GM12878 (cell line): ENCODE results near the gene IL3RA. TPM values are rescaled to one million over a fixed set of nuclear protein-coding genes. Genes with fewer than 3 reads are reported as not detected.
A peak's percentile ranks its signal among the peaks of the same experiment; 100 is the strongest.

Source experiments
- BMI1 ChIP-seq: fragments of 450-650 bp; IDR thresholded peaks from 2 replicates; pipeline ENCODE4 v1.6.1; 2016; ENCODE audit warnings: mild to moderate bottlenecking, moderate library complexity, borderline replicate concordance
- CBX5 ChIP-seq: sonication (generic); IDR thresholded peaks from 2 replicates; pipeline ENCODE4 v1.6.1; 2016; ENCODE audit warnings: low read depth, moderate library complexity, mild to moderate bottlenecking, inconsistent platforms
- EZH2 ChIP-seq: IDR thresholded peaks from 2 replicates; pipeline ENCODE4 v1.6.1; 2012; ENCODE audit warnings: low read depth, mild to moderate bottlenecking, control low read depth, inconsistent platforms, low read length, borderline replicate concordance; ENCODE audit not compliant: control insufficient read depth
- GABPA ChIP-seq: IDR thresholded peaks from 2 replicates; pipeline ENCODE4 v1.6.1; 2014; ENCODE audit warnings: antibody characterized with exemption, low read depth, mild to moderate bottlenecking, inconsistent platforms
- IKZF1 ChIP-seq: fragments of 450-650 bp; conservative IDR thresholded peaks from 2 replicates; pipeline ENCODE4 v1.6.1; 2017; ENCODE audit warnings: antibody characterized with exemption, mild to moderate bottlenecking
- RFX5 ChIP-seq: IDR thresholded peaks from 2 replicates; pipeline ENCODE4 v1.6.1; 2011; ENCODE audit warnings: low read depth, low read length, improper control_type of control experiment
- SMARCA5 ChIP-seq: fragments of 450-650 bp; IDR thresholded peaks from 2 replicates; pipeline ENCODE4 v1.6.1; 2017; ENCODE audit warnings: mild to moderate bottlenecking
- WRNIP1 ChIP-seq: IDR thresholded peaks from 2 replicates; pipeline ENCODE4 v1.6.1; 2011; ENCODE audit warnings: low read depth, low read length, improper control_type of control experiment, borderline replicate concordance
- polyA plus RNA-seq, 11 experiments: library from polyadenylated mRNA; depleted of rRNA in 4 of 11; unstranded in 6 of 11; stranded (reverse) in 5 of 11; fragments of >200 nt; fragmentation: Nextera tagmentation in 4 of 11; fragmentation: Illumina TruSeq in 1 of 11; extraction: Ambion mirVana in 4 of 11; extraction: Trizol in 1 of 11; gene quantifications; 1 replicate in 1 of 11; 2 replicates in 10 of 11; pipeline versions ENCODE4 v1.2.1 to v1.2.3, GENCODE V29; 2011 to 2016; ENCODE audit warnings: inconsistent platforms in 2 of 11, missing spikeins in 2 of 11, low read depth in 1 of 11
- total RNA-seq, 4 experiments: library from RNA; depleted of rRNA in 3 of 4; stranded (reverse); fragments of >200 nt in 3 of 4; fragmentation: Illumina TruSeq in 1 of 4; extraction: Trizol in 1 of 4; gene quantifications; 2 replicates each; pipeline versions ENCODE4 v1.2.1 to v1.2.3, GENCODE V29; 2013 to 2021
- TF ChIP-seq, protein P1 (sequence below): fragments of 450-650 bp; IDR thresholded peaks from 2 replicates; pipeline ENCODE4 v1.6.1; 2017; ENCODE audit warnings: mild to moderate bottlenecking, moderate library complexity
- TF ChIP-seq, protein P2 (sequence below): fragments of 450-650 bp; IDR thresholded peaks from 2 replicates; pipeline ENCODE4 v1.6.1; 2017; ENCODE audit warnings: mild to moderate bottlenecking, low read depth, inconsistent platforms; ENCODE audit not compliant: poor library complexity, severe bottlenecking
- TF ChIP-seq, protein P3 (sequence below): fragments of 450-650 bp; IDR thresholded peaks from 2 replicates; pipeline ENCODE4 v1.6.1; 2017; ENCODE audit warnings: mild to moderate bottlenecking
- TF ChIP-seq, protein P4 (sequence below): IDR thresholded peaks from 2 replicates; pipeline ENCODE4 v1.6.1; 2012; ENCODE audit warnings: mild to moderate bottlenecking, low read depth, low read length
- TF ChIP-seq, protein P5 (sequence below): fragments of 150-350 bp; IDR thresholded peaks from 2 replicates; pipeline ENCODE4 v1.6.1; 2016; ENCODE audit warnings: low read depth, low read length

IL3RA gene
- total and polyA plus RNA-seq, 10 of the 15 experiments (the other 5 are each of a cell fraction or from before 2014, with no cell fraction given), result 2.1 to 31.1 (median 17.9) TPM

DNA sequence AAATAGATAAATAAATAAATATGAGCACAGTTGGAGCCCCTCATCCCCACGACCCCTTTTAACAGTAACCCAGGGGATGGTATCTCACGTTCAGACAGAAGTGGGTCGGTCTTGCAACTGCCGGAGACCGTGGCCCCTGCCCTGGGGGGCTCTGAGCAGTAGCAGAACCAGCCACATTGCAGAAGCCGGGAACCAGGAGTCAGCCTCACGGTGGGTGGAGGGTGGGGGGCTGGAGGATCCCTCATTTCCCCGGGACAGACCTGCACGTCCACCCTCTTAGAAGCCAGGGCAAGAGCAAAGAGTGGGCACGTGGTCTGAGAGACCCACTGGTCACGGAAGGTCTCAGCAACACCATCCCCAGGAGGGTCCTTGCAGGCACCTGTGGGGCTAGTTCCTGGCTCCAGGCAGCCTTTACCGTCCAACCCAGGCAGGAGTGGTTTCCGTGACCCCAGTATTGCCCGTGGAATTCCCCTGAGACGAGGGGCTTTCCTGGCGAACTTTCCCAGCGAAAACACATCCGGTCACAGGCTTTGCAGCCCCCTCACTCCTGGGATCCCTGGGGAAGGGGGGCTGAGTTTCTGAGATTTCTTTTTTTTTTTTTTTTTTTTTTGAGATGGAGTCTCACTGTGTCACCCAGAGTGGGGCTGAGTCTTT is 8.8 kb upstream of the IL3RA start (continued):
- TF ChIP-seq, protein P1, sequence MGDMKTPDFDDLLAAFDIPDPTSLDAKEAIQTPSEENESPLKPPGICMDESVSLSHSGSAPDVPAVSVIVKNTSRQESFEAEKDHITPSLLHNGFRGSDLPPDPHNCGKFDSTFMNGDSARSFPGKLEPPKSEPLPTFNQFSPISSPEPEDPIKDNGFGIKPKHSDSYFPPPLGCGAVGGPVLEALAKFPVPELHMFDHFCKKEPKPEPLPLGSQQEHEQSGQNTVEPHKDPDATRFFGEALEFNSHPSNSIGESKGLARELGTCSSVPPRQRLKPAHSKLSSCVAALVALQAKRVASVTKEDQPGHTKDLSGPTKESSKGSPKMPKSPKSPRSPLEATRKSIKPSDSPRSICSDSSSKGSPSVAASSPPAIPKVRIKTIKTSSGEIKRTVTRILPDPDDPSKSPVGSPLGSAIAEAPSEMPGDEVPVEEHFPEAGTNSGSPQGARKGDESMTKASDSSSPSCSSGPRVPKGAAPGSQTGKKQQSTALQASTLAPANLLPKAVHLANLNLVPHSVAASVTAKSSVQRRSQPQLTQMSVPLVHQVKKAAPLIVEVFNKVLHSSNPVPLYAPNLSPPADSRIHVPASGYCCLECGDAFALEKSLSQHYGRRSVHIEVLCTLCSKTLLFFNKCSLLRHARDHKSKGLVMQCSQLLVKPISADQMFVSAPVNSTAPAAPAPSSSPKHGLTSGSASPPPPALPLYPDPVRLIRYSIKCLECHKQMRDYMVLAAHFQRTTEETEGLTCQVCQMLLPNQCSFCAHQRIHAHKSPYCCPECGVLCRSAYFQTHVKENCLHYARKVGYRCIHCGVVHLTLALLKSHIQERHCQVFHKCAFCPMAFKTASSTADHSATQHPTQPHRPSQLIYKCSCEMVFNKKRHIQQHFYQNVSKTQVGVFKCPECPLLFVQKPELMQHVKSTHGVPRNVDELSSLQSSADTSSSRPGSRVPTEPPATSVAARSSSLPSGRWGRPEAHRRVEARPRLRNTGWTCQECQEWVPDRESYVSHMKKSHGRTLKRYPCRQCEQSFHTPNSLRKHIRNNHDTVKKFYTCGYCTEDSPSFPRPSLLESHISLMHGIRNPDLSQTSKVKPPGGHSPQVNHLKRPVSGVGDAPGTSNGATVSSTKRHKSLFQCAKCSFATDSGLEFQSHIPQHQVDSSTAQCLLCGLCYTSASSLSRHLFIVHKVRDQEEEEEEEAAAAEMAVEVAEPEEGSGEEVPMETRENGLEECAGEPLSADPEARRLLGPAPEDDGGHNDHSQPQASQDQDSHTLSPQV, result no peak
- TF ChIP-seq WRNIP1, result no peak
- no peak for TF ChIP-seq EZH2
- no peak for TF ChIP-seq GABPA
- TF ChIP-seq, protein P2, sequence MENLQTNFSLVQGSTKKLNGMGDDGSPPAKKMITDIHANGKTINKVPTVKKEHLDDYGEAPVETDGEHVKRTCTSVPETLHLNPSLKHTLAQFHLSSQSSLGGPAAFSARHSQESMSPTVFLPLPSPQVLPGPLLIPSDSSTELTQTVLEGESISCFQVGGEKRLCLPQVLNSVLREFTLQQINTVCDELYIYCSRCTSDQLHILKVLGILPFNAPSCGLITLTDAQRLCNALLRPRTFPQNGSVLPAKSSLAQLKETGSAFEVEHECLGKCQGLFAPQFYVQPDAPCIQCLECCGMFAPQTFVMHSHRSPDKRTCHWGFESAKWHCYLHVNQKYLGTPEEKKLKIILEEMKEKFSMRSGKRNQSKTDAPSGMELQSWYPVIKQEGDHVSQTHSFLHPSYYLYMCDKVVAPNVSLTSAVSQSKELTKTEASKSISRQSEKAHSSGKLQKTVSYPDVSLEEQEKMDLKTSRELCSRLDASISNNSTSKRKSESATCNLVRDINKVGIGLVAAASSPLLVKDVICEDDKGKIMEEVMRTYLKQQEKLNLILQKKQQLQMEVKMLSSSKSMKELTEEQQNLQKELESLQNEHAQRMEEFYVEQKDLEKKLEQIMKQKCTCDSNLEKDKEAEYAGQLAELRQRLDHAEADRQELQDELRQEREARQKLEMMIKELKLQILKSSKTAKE, result no peak
- no peak for TF ChIP-seq RFX5
- TF ChIP-seq CBX5, result no peak
- TF ChIP-seq IKZF1, result peak; percentile 85
- 0 out of 2 replicates have a peak, but pooled peaks have one; percentile 32 for TF ChIP-seq SMARCA5
- TF ChIP-seq, protein P3, sequence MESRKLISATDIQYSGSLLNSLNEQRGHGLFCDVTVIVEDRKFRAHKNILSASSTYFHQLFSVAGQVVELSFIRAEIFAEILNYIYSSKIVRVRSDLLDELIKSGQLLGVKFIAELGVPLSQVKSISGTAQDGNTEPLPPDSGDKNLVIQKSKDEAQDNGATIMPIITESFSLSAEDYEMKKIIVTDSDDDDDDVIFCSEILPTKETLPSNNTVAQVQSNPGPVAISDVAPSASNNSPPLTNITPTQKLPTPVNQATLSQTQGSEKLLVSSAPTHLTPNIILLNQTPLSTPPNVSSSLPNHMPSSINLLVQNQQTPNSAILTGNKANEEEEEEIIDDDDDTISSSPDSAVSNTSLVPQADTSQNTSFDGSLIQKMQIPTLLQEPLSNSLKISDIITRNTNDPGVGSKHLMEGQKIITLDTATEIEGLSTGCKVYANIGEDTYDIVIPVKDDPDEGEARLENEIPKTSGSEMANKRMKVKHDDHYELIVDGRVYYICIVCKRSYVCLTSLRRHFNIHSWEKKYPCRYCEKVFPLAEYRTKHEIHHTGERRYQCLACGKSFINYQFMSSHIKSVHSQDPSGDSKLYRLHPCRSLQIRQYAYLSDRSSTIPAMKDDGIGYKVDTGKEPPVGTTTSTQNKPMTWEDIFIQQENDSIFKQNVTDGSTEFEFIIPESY, result no peak
- TF ChIP-seq, protein P4, sequence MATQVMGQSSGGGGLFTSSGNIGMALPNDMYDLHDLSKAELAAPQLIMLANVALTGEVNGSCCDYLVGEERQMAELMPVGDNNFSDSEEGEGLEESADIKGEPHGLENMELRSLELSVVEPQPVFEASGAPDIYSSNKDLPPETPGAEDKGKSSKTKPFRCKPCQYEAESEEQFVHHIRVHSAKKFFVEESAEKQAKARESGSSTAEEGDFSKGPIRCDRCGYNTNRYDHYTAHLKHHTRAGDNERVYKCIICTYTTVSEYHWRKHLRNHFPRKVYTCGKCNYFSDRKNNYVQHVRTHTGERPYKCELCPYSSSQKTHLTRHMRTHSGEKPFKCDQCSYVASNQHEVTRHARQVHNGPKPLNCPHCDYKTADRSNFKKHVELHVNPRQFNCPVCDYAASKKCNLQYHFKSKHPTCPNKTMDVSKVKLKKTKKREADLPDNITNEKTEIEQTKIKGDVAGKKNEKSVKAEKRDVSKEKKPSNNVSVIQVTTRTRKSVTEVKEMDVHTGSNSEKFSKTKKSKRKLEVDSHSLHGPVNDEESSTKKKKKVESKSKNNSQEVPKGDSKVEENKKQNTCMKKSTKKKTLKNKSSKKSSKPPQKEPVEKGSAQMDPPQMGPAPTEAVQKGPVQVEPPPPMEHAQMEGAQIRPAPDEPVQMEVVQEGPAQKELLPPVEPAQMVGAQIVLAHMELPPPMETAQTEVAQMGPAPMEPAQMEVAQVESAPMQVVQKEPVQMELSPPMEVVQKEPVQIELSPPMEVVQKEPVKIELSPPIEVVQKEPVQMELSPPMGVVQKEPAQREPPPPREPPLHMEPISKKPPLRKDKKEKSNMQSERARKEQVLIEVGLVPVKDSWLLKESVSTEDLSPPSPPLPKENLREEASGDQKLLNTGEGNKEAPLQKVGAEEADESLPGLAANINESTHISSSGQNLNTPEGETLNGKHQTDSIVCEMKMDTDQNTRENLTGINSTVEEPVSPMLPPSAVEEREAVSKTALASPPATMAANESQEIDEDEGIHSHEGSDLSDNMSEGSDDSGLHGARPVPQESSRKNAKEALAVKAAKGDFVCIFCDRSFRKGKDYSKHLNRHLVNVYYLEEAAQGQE, result no peak
- TF ChIP-seq BMI1, result no peak
- TF ChIP-seq, protein P5, sequence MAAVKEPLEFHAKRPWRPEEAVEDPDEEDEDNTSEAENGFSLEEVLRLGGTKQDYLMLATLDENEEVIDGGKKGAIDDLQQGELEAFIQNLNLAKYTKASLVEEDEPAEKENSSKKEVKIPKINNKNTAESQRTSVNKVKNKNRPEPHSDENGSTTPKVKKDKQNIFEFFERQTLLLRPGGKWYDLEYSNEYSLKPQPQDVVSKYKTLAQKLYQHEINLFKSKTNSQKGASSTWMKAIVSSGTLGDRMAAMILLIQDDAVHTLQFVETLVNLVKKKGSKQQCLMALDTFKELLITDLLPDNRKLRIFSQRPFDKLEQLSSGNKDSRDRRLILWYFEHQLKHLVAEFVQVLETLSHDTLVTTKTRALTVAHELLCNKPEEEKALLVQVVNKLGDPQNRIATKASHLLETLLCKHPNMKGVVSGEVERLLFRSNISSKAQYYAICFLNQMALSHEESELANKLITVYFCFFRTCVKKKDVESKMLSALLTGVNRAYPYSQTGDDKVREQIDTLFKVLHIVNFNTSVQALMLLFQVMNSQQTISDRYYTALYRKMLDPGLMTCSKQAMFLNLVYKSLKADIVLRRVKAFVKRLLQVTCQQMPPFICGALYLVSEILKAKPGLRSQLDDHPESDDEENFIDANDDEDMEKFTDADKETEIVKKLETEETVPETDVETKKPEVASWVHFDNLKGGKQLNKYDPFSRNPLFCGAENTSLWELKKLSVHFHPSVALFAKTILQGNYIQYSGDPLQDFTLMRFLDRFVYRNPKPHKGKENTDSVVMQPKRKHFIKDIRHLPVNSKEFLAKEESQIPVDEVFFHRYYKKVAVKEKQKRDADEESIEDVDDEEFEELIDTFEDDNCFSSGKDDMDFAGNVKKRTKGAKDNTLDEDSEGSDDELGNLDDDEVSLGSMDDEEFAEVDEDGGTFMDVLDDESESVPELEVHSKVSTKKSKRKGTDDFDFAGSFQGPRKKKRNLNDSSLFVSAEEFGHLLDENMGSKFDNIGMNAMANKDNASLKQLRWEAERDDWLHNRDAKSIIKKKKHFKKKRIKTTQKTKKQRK, result no peak
